Measurements from ENCODE around the gene GEMIN4.
"Not testable (repeated sequence)": the region's sequence is repeated elsewhere in the genome, so short reads cannot be mapped to it uniquely, and the experiment has no call there.

The GEMIN4 gene

GRCh38 chr17:759964-760363, 7.9 kb upstream of the GEMIN4 start:
- Mint-ChIP-seq H3K4me3 (no peak overlapping the region), H3K36me3 (peaks cover 29 to 58% of the 10 kb centered on the region in 2 donors), H3K27me3 (no peaks in the 10 kb centered on the region), H3K27ac (no peak overlapping the region), H3K4me1 (no peaks in the 10 kb centered on the region), H3K9me3 (no peaks in the 10 kb centered on the region)
- no peak for DNase-seq
- no peak for ATAC-seq (replicated peaks)

- not testable (repeated sequence) for H3K27me3 Mint-ChIP-seq; ATAC-seq (replicated peaks)
- peak overlapping the region; percentile 70 for H3K27ac Mint-ChIP-seq
Measured at GRCh38 chr17:756010-756567, 4.0 kb upstream of the GEMIN4 start.

GRCh38 chr17:755319-755961, 3.4 kb upstream of the GEMIN4 start:
- peaks cover 13 to 45% of the 10 kb centered on the region in 2 donors for H3K36me3 Mint-ChIP-seq
- not testable (repeated sequence) for H3K27ac Mint-ChIP-seq; H3K9me3 Mint-ChIP-seq; H3K4me3 Mint-ChIP-seq; ATAC-seq (replicated peaks); DNase-seq; H3K27me3 Mint-ChIP-seq
- H3K4me1 Mint-ChIP-seq: peaks cover 16 to 21% of the 10 kb centered on the region in 2 donors

More at GRCh38 chr17:756010-756567, 4.0 kb upstream of the GEMIN4 start:
- not testable (repeated sequence) for DNase-seq, H3K4me3 Mint-ChIP-seq, H3K9me3 Mint-ChIP-seq
- Mint-ChIP-seq H3K36me3 (peaks cover 16 to 49% of the 10 kb centered on the region in 2 donors), H3K4me1 (peaks cover 10 to 15% of the 10 kb centered on the region in 2 donors)

- peaks cover 29 to 38% of the 10 kb centered on the region in 2 donors for H3K4me1 Mint-ChIP-seq
- H3K9me3 Mint-ChIP-seq: peaks cover 0 to 5% of the 10 kb centered on the region in 2 donors
- DNase-seq: no peak
- peak overlapping the region; percentile 49 for H3K27ac Mint-ChIP-seq
- peak overlapping the region; percentile 32 to 48 for H3K4me3 Mint-ChIP-seq
- H3K27me3 Mint-ChIP-seq: no peaks in the 10 kb centered on the region
- H3K36me3 Mint-ChIP-seq: peaks cover 14 to 51% of the 10 kb centered on the region in 2 donors
- ATAC-seq (replicated peaks): no peak
Measured at GRCh38 chr17:753418-753817, 1.4 kb upstream of the GEMIN4 start.

GRCh38 chr17:752620-753219, 656 bp upstream of the GEMIN4 start:
- Mint-ChIP-seq H3K27ac (peak overlapping the region; percentile 100), H3K4me1 (peaks cover 31 to 45% of the 10 kb centered on the region in 2 donors), H3K9me3 (peaks cover 0 to 5% of the 10 kb centered on the region in 2 donors), H3K4me3 (peak overlapping the region; percentile 91 to 95), H3K27me3 (no peaks in the 10 kb centered on the region), H3K36me3 (peaks cover 18 to 58% of the 10 kb centered on the region in 2 donors)
- DNase-seq: no peak
- peak; percentile 44 to 48 for ATAC-seq (replicated peaks)

- peaks cover 0 to 5% of the 10 kb centered on the region in 2 donors for H3K9me3 Mint-ChIP-seq
- DNase-seq: no peak
- H3K36me3 Mint-ChIP-seq: peaks cover 23 to 59% of the 10 kb centered on the region in 2 donors
Measured at GRCh38 chr17:751269-752001, 629 bp downstream of the GEMIN4 start.

GRCh38 chr17:750431-751037, 1.5 kb downstream of the GEMIN4 start:
- peak overlapping the region; percentile 100 for H3K27ac Mint-ChIP-seq
- DNase-seq (no peak), ATAC-seq (replicated peaks) (no peak)
- H3K4me1 Mint-ChIP-seq: peaks cover 34 to 45% of the 10 kb centered on the region in 2 donors
- H3K4me3 Mint-ChIP-seq: peak overlapping the region; percentile 91 to 95
- no peaks in the 10 kb centered on the region for H3K27me3 Mint-ChIP-seq
- H3K9me3 Mint-ChIP-seq: peaks cover 0 to 5% of the 10 kb centered on the region in 2 donors
- peaks cover 22 to 53% of the 10 kb centered on the region in 2 donors for H3K36me3 Mint-ChIP-seq

More at GRCh38 chr17:751269-752001, 629 bp downstream of the GEMIN4 start:
- H3K4me3 Mint-ChIP-seq: peak overlapping the region; percentile 91 to 95
- no peaks in the 10 kb centered on the region for H3K27me3 Mint-ChIP-seq
- peak overlapping the region; percentile 100 for H3K27ac Mint-ChIP-seq
- ATAC-seq (replicated peaks): peak; percentile 57
- peaks cover 31 to 45% of the 10 kb centered on the region in 2 donors for H3K4me1 Mint-ChIP-seq

- ATAC-seq (replicated peaks); H3K9me3 Mint-ChIP-seq; H3K27ac Mint-ChIP-seq; H3K27me3 Mint-ChIP-seq; DNase-seq: not testable (repeated sequence)
- H3K4me3 Mint-ChIP-seq: peak overlapping the region; percentile 23 to 44
- peaks cover 34 to 45% of the 10 kb centered on the region in 2 donors for H3K4me1 Mint-ChIP-seq
- H3K36me3 Mint-ChIP-seq: peaks cover 30 to 56% of the 10 kb centered on the region in 2 donors
Measured at GRCh38 chr17:749359-749758, 2.7 kb downstream of the GEMIN4 start.

- Mint-ChIP-seq H3K36me3 (peaks cover 35 to 63% of the 10 kb centered on the region in 2 donors), H3K4me1 (peaks cover 34 to 45% of the 10 kb centered on the region in 2 donors), H3K27ac (peak overlapping the region; percentile 37)
- not testable (repeated sequence) for DNase-seq; H3K4me3 Mint-ChIP-seq; H3K27me3 Mint-ChIP-seq; ATAC-seq (replicated peaks); H3K9me3 Mint-ChIP-seq
Measured at GRCh38 chr17:748604-749003, 3.5 kb downstream of the GEMIN4 start.

GRCh38 chr17:746783-747629, 5.1 kb downstream of the GEMIN4 start:
- Mint-ChIP-seq H3K4me1 (peaks cover 36 to 43% of the 10 kb centered on the region in 2 donors), H3K9me3 (peaks cover 0 to 3% of the 10 kb centered on the region in 2 donors), H3K27ac (peak overlapping the region; percentile 14), H3K4me3 (no peak overlapping the region), H3K27me3 (no peaks in the 10 kb centered on the region), H3K36me3 (peaks cover 49 to 74% of the 10 kb centered on the region in 2 donors)
- DNase-seq (no peak), ATAC-seq (replicated peaks) (no peak)

GRCh38 chr17:746181-746580, 5.9 kb downstream of the GEMIN4 start:
- Mint-ChIP-seq H3K27me3 (no peaks in the 10 kb centered on the region), H3K36me3 (peaks cover 56 to 77% of the 10 kb centered on the region in 2 donors), H3K4me1 (peaks cover 38 to 46% of the 10 kb centered on the region in 2 donors), H3K4me3 (no peak overlapping the region), H3K27ac (no peak overlapping the region), H3K9me3 (peaks cover 0 to 3% of the 10 kb centered on the region in 2 donors)
- DNase-seq (no peak), ATAC-seq (replicated peaks) (no peak)

- Mint-ChIP-seq H3K27me3 (no peaks in the 10 kb centered on the region), H3K36me3 (peaks cover 59 to 79% of the 10 kb centered on the region in 2 donors), H3K4me1 (peaks cover 36 to 46% of the 10 kb centered on the region in 2 donors), H3K27ac (no peak overlapping the region), H3K9me3 (peaks cover 0 to 3% of the 10 kb centered on the region in 2 donors), H3K4me3 (no peak overlapping the region)
- DNase-seq (no peak), ATAC-seq (replicated peaks) (no peak)
Measured at GRCh38 chr17:745406-745805, 6.7 kb downstream of the GEMIN4 start.

- no peaks in the 10 kb centered on the region for H3K27me3 Mint-ChIP-seq
Measured at GRCh38 chr17:744937-745336, 7.1 kb downstream of the GEMIN4 start.

More at GRCh38 chr17:744937-745336, 7.1 kb downstream of the GEMIN4 start:
- H3K36me3 Mint-ChIP-seq: peaks cover 61 to 79% of the 10 kb centered on the region in 2 donors
- H3K27ac Mint-ChIP-seq: no peak overlapping the region
- ATAC-seq (replicated peaks): no peak
- no peak overlapping the region for H3K4me3 Mint-ChIP-seq
- H3K9me3 Mint-ChIP-seq: peaks cover 0 to 3% of the 10 kb centered on the region in 2 donors
- no peak for DNase-seq
- H3K4me1 Mint-ChIP-seq: peaks cover 35 to 46% of the 10 kb centered on the region in 2 donors
